Stimulated activated CD8-positive, alpha-beta memory T cell treated with anti-CD3 and anti-CD28 coated beads, Interleukin-12 subunit alpha, Interleukin-12 subunit beta, amount 100 ng/mL, for 4 hours (primary cell): ENCODE data around the gene PPARGC1A.

ENCODE experiments used
- DNase-seq: peaks from one replicate; pipeline ENCODE4 v3.0.0-alpha.2; 2020; ENCODE audit warnings: low read depth

Gene PPARGC1A

GRCh38 chr4:23770011-23770410, 119.8 kb downstream of the PPARGC1A start:
- no peak for DNase-seq

GRCh38 chr4:23769406-23769805, 120.4 kb downstream of the PPARGC1A start:
- no peak for DNase-seq

GRCh38 chr4:23768541-23768940, 121.3 kb downstream of the PPARGC1A start:
- DNase-seq: no peak

GRCh38 chr4:23766344-23766743, 123.5 kb downstream of the PPARGC1A start:
- DNase-seq: no peak

GRCh38 chr4:23763559-23763958, 126.3 kb downstream of the PPARGC1A start:
- no peak for DNase-seq

GRCh38 chr4:23762551-23762950, 127.3 kb downstream of the PPARGC1A start:
- no peak for DNase-seq

- DNase-seq: no peak
These were observed 130.8 kb downstream of the PPARGC1A start for GRCh38 chr4:23759066-23759465.

- no peak for DNase-seq
These were observed 135.2 kb downstream of the PPARGC1A start for GRCh38 chr4:23754688-23755087.

- no peak for DNase-seq
These were observed 139.7 kb downstream of the PPARGC1A start for GRCh38 chr4:23750125-23750524.

- no peak for DNase-seq
These were observed 142.5 kb downstream of the PPARGC1A start for GRCh38 chr4:23747281-23747735.

GRCh38 chr4:23746672-23747071, 143.2 kb downstream of the PPARGC1A start:
- no peak for DNase-seq

- no peak for DNase-seq
These were observed 143.8 kb downstream of the PPARGC1A start for GRCh38 chr4:23746027-23746426.

- no peak for DNase-seq
These were observed 144.5 kb downstream of the PPARGC1A start for GRCh38 chr4:23745377-23745776.
